Right lobe of liver (tissue), 6 donors: ENCODE measurements around the gene CTAGE1. TPM values are rescaled to one million over a fixed set of nuclear protein-coding genes. Genes with fewer than 3 reads are reported as not detected.
A peak's percentile ranks its signal among the peaks of the same experiment; 100 is the strongest.

Experiments
- ATAC-seq, 4 donors: fragments of 200-7000 bp; cut with Tn5 transposase; one replicate each; pipeline ENCODE4 v1.9.1; 2020; ENCODE audit warnings: mild to moderate bottlenecking in 4 of 4, moderate library complexity in 4 of 4
- DNase-seq, 3 donors: peaks; one replicate each; pipeline ENCODE4 v3.0.0-alpha.2; 2020
- H3K27ac ChIP-seq, 3 donors: fragments of 200-600 bp; one replicate each; pipeline ENCODE4 v1.8.0; 2022
- H3K27me3 ChIP-seq, 2 donors: fragments of 200-600 bp; one replicate each; pipeline ENCODE4 v1.8.0; 2022
- H3K36me3 ChIP-seq, 4 donors: fragments of 200-600 bp; sonication (generic) in 1 of 4; one replicate each; pipeline versions ENCODE4 v1.5.1 to v1.8.0; 2017 to 2022; ENCODE audit warnings: control low read depth in 1 of 4
- H3K4me1 ChIP-seq, 4 donors: fragments of 200-600 bp; sonication (generic) in 1 of 4; one replicate each; pipeline versions ENCODE4 v1.5.1 to v1.8.0; 2017 to 2022; ENCODE audit warnings: control low read depth in 1 of 4
- H3K4me3 ChIP-seq, 3 donors: fragments of 200-600 bp; one replicate each; pipeline ENCODE4 v1.8.0; 2022
- H3K9me3 ChIP-seq, 4 donors: fragments of 200-600 bp; sonication (generic) in 1 of 4; one replicate each; pipeline versions ENCODE4 v1.5.1 to v1.8.0; 2017 to 2022; ENCODE audit warnings: control low read depth in 1 of 4
- CTCF ChIP-seq, 4 donors: fragments of 200-600 bp in 3 of 4; fragments of 450-650 bp in 1 of 4; IDR thresholded peaks; one replicate each; pipeline versions ENCODE4 v1.5.1 to v1.8.0; 2016 to 2022; ENCODE audit warnings: antibody characterized with exemption in 4 of 4, mild to moderate bottlenecking in 2 of 4
- POLR2A ChIP-seq: fragments of 450-650 bp; IDR thresholded peaks from one replicate; pipeline ENCODE4 v1.6.1; 2017; ENCODE audit warnings: antibody characterized with exemption, mild to moderate bottlenecking
- WGBS: methylation state at CpG from one replicate; pipeline ENCODE4 v1.1.6; 2018; ENCODE audit warnings: low coverage, low lambda C conversion rate; ENCODE audit not compliant: insufficient coverage; ENCODE audit errors: missing lambda C conversion rate; 5-methylcytosine and 5-hydroxymethylcytosine counted together
- intact Hi-C, 2 donors: fragments of 100-400 bp; cut with DNase I; formaldehyde crosslinking; loops; one replicate each; pipeline versions ENCODE4 v1.11.2 to v1.14.1; 2022
- total RNA-seq, 6 experiments: library from RNA; depleted of rRNA in 2 of 6; stranded (reverse); fragments of >200 nt in 2 of 6; fragmentation: NEBNext Ultra II Directional in 3 of 6; extraction: Animal tissue kit (Norgen Biotek cat#: 25700) in 3 of 6; gene quantifications; one replicate each; pipeline versions ENCODE4 v1.1.0 to v1.2.4, GENCODE V29; 2016 to 2023
- donor health status: DM: no; HTN: yes; CAD: no.
- donor health status: DM: no; HTN: no; CAD: no.
- donor health status: DM: no; HTN: no; CAD: no.
- donor health status: DM: no; HTN: yes; CAD: no.
- donor health status: DM: no; HTN: yes; CAD: no.

Gene CTAGE1
- total RNA-seq, 6 experiments from 2014 or later, result not detected

GRCh38 chr18:22448238-22448637 lies 30.5 kb upstream of the CTAGE1 start:
- Histone ChIP-seq H3K4me1 (peaks cover 0 to 21% (median 3%) of the 10 kb centered on the region in 4 donors), H3K9me3 (no peaks in the 10 kb centered on the region), H3K36me3 (no peaks in the 10 kb centered on the region), H3K27ac (peak overlapping the region in 1 of 3 donors; percentile 56), H3K4me3 (no peak overlapping the region), H3K27me3 (no peaks in the 10 kb centered on the region)
- intact Hi-C loops, result no loop called here
- TF ChIP-seq CTCF (IDR thresholded peaks at IDR 0.05) (no peak), POLR2A (no peak)
- DNase-seq (no peak), ATAC-seq (peak in 2 of 4 donors; percentile 27)

GRCh38 chr18:22447792-22448191 lies 30.1 kb upstream of the CTAGE1 start:
- Histone ChIP-seq H3K27me3 (no peaks in the 10 kb centered on the region), H3K4me3 (no peak overlapping the region), H3K36me3 (no peaks in the 10 kb centered on the region), H3K27ac (peak overlapping the region in 1 of 3 donors; percentile 56), H3K4me1 (peaks cover 0 to 17% (median 1%) of the 10 kb centered on the region in 4 donors), H3K9me3 (no peaks in the 10 kb centered on the region)
- DNase-seq, result no peak
- intact Hi-C loops, result no loop called here
- 62% methylated on average over 4 of the region's 4 CpGs for WGBS
- no peak for TF ChIP-seq CTCF (IDR thresholded peaks at IDR 0.05)
- no peak for TF ChIP-seq POLR2A
- peak in 3 of 4 donors; percentile 21 to 80 (median 73) for ATAC-seq

GRCh38 chr18:22446911-22447310 lies 29.2 kb upstream of the CTAGE1 start:
- no peaks in the 10 kb centered on the region for H3K9me3 ChIP-seq
- H3K27ac ChIP-seq, result no peak overlapping the region
- intact Hi-C loops, result no loop called here
- ATAC-seq (no peak), DNase-seq (no peak)
- no peak for TF ChIP-seq POLR2A
- TF ChIP-seq CTCF (IDR thresholded peaks at IDR 0.05), result no peak
- 66% methylated on average over 3 of the region's 4 CpGs for WGBS
- no peaks in the 10 kb centered on the region for H3K27me3 ChIP-seq
- H3K4me1 ChIP-seq, result peaks cover 0 to 13% (median 0%) of the 10 kb centered on the region in 4 donors
- H3K36me3 ChIP-seq, result no peaks in the 10 kb centered on the region
- no peak overlapping the region for H3K4me3 ChIP-seq

- no peak overlapping the region for H3K27ac ChIP-seq
- H3K4me1 ChIP-seq, result peaks cover 0 to 13% (median 0%) of the 10 kb centered on the region in 4 donors
- H3K9me3 ChIP-seq, result no peaks in the 10 kb centered on the region
- 98% methylated on average over 5 of the region's 6 CpGs for WGBS
- no peak for DNase-seq
- no peak for ATAC-seq
- no peak overlapping the region for H3K4me3 ChIP-seq
- no peak for TF ChIP-seq POLR2A
- H3K36me3 ChIP-seq, result no peaks in the 10 kb centered on the region
- no peaks in the 10 kb centered on the region for H3K27me3 ChIP-seq
- intact Hi-C loops, result no loop called here
Measured at GRCh38 chr18:22446325-22446724, 28.6 kb upstream of the CTAGE1 start.

GRCh38 chr18:22441638-22442037 lies 23.9 kb upstream of the CTAGE1 start:
- no peak overlapping the region for H3K4me3 ChIP-seq
- H3K9me3 ChIP-seq, result no peaks in the 10 kb centered on the region
- no peak for ATAC-seq
- H3K27me3 ChIP-seq, result no peaks in the 10 kb centered on the region
- intact Hi-C loops, result no loop called here
- H3K27ac ChIP-seq, result no peak overlapping the region
- H3K36me3 ChIP-seq, result no peaks in the 10 kb centered on the region
- no peak for DNase-seq
- no peak for TF ChIP-seq CTCF (IDR thresholded peaks at IDR 0.05)
- no peaks in the 10 kb centered on the region for H3K4me1 ChIP-seq
